Measurements from ENCODE around the gene RIMOC1.

Gene RIMOC1, protein sequence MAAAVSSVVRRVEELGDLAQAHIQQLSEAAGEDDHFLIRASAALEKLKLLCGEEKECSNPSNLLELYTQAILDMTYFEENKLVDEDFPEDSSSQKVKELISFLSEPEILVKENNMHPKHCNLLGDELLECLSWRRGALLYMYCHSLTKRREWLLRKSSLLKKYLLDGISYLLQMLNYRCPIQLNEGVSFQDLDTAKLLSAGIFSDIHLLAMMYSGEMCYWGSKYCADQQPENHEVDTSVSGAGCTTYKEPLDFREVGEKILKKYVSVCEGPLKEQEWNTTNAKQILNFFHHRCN

DNA sequence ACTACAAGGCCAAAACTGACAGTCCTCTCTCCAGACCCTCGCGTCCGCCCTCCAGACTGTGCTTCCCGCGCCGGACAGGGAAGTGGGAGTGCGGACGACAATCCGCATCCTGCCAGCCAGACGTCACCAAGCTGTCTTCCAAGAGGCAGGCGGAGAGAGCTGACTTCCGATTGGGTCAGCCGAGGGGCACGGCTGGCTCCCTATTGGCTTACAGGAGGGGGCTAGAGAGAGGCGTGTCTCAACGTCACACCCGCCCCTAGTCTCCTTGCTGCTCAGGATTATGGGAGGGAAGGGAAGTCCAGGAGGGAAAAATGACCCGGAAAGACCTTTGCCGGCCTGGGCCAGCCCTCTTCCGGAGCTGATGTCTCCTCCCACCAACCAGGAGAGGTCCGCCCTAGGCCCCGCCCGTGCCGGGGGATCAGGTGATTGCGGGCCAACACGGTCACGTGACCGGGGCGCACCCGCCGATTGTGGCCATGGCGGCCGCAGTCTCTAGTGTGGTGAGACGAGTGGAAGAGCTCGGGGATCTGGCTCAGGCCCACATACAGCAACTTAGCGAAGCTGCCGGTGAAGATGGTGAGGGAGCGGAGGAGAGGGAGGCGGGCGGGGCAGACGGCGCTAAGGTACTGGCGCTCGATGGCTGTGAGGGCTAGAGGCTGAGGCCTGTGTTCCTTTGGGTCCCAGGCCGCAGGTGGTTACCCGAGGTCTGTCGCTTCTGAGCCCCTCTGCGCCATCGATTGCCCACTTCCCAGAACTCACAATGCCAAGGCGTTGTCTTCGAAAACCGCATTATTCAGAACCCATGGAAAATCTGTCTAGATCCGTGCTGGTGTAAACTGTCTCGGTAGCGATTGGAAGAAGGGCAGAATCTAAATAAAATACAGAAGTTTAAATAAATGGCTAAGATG, at the start of gene RIMOC1:
RIMOC1 (plus strand) TSS at position 453 of the 908 bp plus-strand sequence; CDS start at position 477, 24 bp downstream.
- Histone ChIP-seq H3K27me3 (ENCODE audit: control insufficient read depth in 5 of 5, insufficient read depth in 4 of 5, low read length in 5 of 5) (no peaks in the 10 kb centered on the region), H3K4me3 (ENCODE audit: low read depth in 1 of 5, low read length in 5 of 5) (peak within 1 kb of the TSS; percentile 84 to 96 (median 91)), H3K27ac (ENCODE audit: low read depth, low read length) (peak within 1 kb of the TSS; percentile 94)

GRCh38 chr5:41856644-41857491, 47.3 kb upstream of the RIMOC1 start:
- Histone ChIP-seq H3K36me3 (ENCODE audit: control insufficient read depth in 5 of 5, insufficient read depth in 5 of 5, low read length in 5 of 5) (peaks cover 18 to 63% (median 35%) of the 10 kb centered on the region in 5 donors), H3K27me3 (ENCODE audit: control insufficient read depth in 5 of 5, insufficient read depth in 4 of 5, low read length in 5 of 5) (no peaks in the 10 kb centered on the region), H3K4me1 (ENCODE audit: control insufficient read depth in 5 of 5, insufficient read depth in 5 of 5, low read length in 5 of 5) (no peaks in the 10 kb centered on the region), H3K27ac (ENCODE audit: low read depth, low read length) (no peak overlapping the region), H3K4me3 (ENCODE audit: low read depth in 1 of 5, low read length in 5 of 5) (no peak overlapping the region), H3K9me3 (ENCODE audit: control insufficient read depth in 5 of 5, low read length in 5 of 5) (no peaks in the 10 kb centered on the region), H3K9ac (ENCODE audit: low read length in 5 of 5) (peak overlapping the region in 1 of 5 donors; percentile 35)

More for the DNA sequence above, at the start of gene RIMOC1:
- no peaks in the 10 kb centered on the region for H3K9me3 ChIP-seq (ENCODE audit: control insufficient read depth in 5 of 5, low read length in 5 of 5)
- peaks cover 10 to 24% (median 17%) of the 10 kb centered on the region in 5 donors for H3K36me3 ChIP-seq (ENCODE audit: control insufficient read depth in 5 of 5, insufficient read depth in 5 of 5, low read length in 5 of 5)
- H3K4me1 ChIP-seq (ENCODE audit: control insufficient read depth in 5 of 5, insufficient read depth in 5 of 5, low read length in 5 of 5): peaks cover 0 to 26% (median 20%) of the 10 kb centered on the region in 5 donors
- peak within 1 kb of the TSS; percentile 87 to 98 (median 94) for H3K9ac ChIP-seq (ENCODE audit: low read length in 5 of 5)

GRCh38 chr5:41857989-41858388, 46.2 kb upstream of the RIMOC1 start:
- H3K9ac ChIP-seq (ENCODE audit: low read length in 5 of 5): no peak overlapping the region
- no peak overlapping the region for H3K27ac ChIP-seq (ENCODE audit: low read depth, low read length)

GRCh38 chr5:41858890-41859289, 45.3 kb upstream of the RIMOC1 start:
- H3K9me3 ChIP-seq (ENCODE audit: control insufficient read depth in 5 of 5, low read length in 5 of 5): no peaks in the 10 kb centered on the region
- peaks cover 10 to 46% (median 25%) of the 10 kb centered on the region in 5 donors for H3K36me3 ChIP-seq (ENCODE audit: control insufficient read depth in 5 of 5, insufficient read depth in 5 of 5, low read length in 5 of 5)
- H3K4me1 ChIP-seq (ENCODE audit: control insufficient read depth in 5 of 5, insufficient read depth in 5 of 5, low read length in 5 of 5): peaks cover 0 to 3% (median 0%) of the 10 kb centered on the region in 5 donors
- no peak overlapping the region for H3K4me3 ChIP-seq (ENCODE audit: low read depth in 1 of 5, low read length in 5 of 5)
- H3K27ac ChIP-seq (ENCODE audit: low read depth, low read length): no peak overlapping the region
- H3K27me3 ChIP-seq (ENCODE audit: control insufficient read depth in 5 of 5, insufficient read depth in 4 of 5, low read length in 5 of 5): no peaks in the 10 kb centered on the region
- H3K9ac ChIP-seq (ENCODE audit: low read length in 5 of 5): peak overlapping the region in 1 of 5 donors; percentile 29

More at GRCh38 chr5:41857989-41858388, 46.2 kb upstream of the RIMOC1 start:
- H3K27me3 ChIP-seq (ENCODE audit: control insufficient read depth in 5 of 5, insufficient read depth in 4 of 5, low read length in 5 of 5): no peaks in the 10 kb centered on the region
- H3K4me1 ChIP-seq (ENCODE audit: control insufficient read depth in 5 of 5, insufficient read depth in 5 of 5, low read length in 5 of 5): no peaks in the 10 kb centered on the region
- H3K4me3 ChIP-seq (ENCODE audit: low read depth in 1 of 5, low read length in 5 of 5): no peak overlapping the region
- H3K9me3 ChIP-seq (ENCODE audit: control insufficient read depth in 5 of 5, low read length in 5 of 5): no peaks in the 10 kb centered on the region
- peaks cover 10 to 54% (median 27%) of the 10 kb centered on the region in 5 donors for H3K36me3 ChIP-seq (ENCODE audit: control insufficient read depth in 5 of 5, insufficient read depth in 5 of 5, low read length in 5 of 5)

DNA sequence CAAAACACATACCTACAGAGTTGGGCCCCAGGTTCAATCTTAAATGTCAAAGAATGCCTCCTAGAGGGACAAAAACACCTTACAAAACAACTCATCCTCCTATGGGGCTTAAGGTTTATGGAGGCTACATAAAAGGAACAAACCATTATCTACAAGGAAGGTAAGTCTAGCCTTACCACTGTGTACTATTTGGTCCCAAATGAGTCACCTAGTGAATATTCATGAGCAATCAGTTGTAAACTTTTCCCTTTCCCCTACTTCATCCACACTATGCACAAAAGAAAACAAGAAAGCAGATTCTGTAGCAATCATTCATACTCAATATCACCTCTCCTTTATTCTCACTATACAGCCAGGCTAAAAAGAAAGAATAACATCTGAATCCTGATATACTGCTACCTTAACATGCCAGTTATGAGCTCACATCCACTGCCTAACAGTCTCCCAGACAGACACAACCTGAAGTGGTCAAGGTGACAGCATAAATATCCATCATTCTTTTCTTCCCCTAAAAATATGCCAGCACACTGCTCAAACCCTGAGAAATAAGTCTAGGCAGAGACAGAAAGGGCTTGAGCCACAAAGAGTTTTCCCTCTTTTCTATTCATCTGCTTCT, 40.2 kb upstream of the RIMOC1 start:
- Histone ChIP-seq H3K4me1 (ENCODE audit: control insufficient read depth in 5 of 5, insufficient read depth in 5 of 5, low read length in 5 of 5) (peaks cover 0 to 10% (median 5%) of the 10 kb centered on the region in 5 donors), H3K4me3 (ENCODE audit: low read depth in 1 of 5, low read length in 5 of 5) (no peak overlapping the region), H3K27me3 (ENCODE audit: control insufficient read depth in 5 of 5, insufficient read depth in 4 of 5, low read length in 5 of 5) (no peaks in the 10 kb centered on the region), H3K9ac (ENCODE audit: low read length in 5 of 5) (no peak overlapping the region), H3K9me3 (ENCODE audit: control insufficient read depth in 5 of 5, low read length in 5 of 5) (no peaks in the 10 kb centered on the region), H3K36me3 (ENCODE audit: control insufficient read depth in 5 of 5, insufficient read depth in 5 of 5, low read length in 5 of 5) (peaks cover 5 to 24% (median 13%) of the 10 kb centered on the region in 5 donors), H3K27ac (ENCODE audit: low read depth, low read length) (no peak overlapping the region)

DNA sequence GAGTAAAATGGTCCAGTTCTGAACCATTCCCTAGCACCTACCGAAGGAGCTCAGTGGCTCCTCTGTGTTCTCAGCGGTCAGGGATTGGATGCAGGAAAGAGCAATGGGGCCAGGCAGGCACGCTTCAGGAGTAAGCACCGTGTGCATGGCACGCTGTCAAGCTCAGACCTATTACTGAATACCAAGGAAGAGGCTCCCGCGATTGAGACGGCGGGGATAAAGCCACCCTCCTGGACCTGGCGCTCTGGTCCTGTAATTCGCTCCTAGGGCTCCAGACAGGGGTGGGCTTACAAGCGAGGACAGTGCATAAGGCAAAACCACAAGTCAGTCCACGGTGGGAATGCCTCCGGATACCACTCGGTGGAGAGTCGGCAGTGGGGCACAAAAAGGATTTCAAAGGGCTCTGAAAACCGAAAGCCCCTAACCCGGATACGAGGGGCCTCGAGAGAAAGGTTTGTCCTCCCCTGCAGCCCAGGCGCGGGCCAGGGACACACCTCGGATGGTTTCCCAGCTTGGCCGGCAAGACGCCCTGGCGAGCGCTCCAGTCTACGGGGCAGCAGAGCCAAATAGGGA, 34.9 kb upstream of the RIMOC1 start:
- Histone ChIP-seq H3K9ac (ENCODE audit: low read length in 5 of 5) (peak overlapping the region in 4 of 5 donors; percentile 66 to 85 (median 76)), H3K4me1 (ENCODE audit: control insufficient read depth in 5 of 5, insufficient read depth in 5 of 5, low read length in 5 of 5) (peaks cover 5 to 38% (median 24%) of the 10 kb centered on the region in 5 donors), H3K9me3 (ENCODE audit: control insufficient read depth in 5 of 5, low read length in 5 of 5) (no peaks in the 10 kb centered on the region), H3K36me3 (ENCODE audit: control insufficient read depth in 5 of 5, insufficient read depth in 5 of 5, low read length in 5 of 5) (no peaks in the 10 kb centered on the region), H3K27me3 (ENCODE audit: control insufficient read depth in 5 of 5, insufficient read depth in 4 of 5, low read length in 5 of 5) (no peaks in the 10 kb centered on the region), H3K4me3 (ENCODE audit: low read depth in 1 of 5, low read length in 5 of 5) (peak overlapping the region; percentile 81 to 98 (median 95)), H3K27ac (ENCODE audit: low read depth, low read length) (peak overlapping the region; percentile 54)

GRCh38 chr5:41869724-41870626, 34.2 kb upstream of the RIMOC1 start, which contains the start of gene OXCT1:
Gene OXCT1, minus strand, starts transcription at chr5:41870425. Its CDS starts 67 bp downstream, at chr5:41870358.
- H3K27me3 ChIP-seq (ENCODE audit: control insufficient read depth in 5 of 5, insufficient read depth in 4 of 5, low read length in 5 of 5): no peaks in the 10 kb centered on the region
- peak within 1 kb of the TSS; percentile 81 to 98 (median 95) for H3K4me3 ChIP-seq (ENCODE audit: low read depth in 1 of 5, low read length in 5 of 5)
- H3K27ac ChIP-seq (ENCODE audit: low read depth, low read length): peak within 1 kb of the TSS; percentile 54
- H3K9me3 ChIP-seq (ENCODE audit: control insufficient read depth in 5 of 5, low read length in 5 of 5): no peaks in the 10 kb centered on the region
- H3K9ac ChIP-seq (ENCODE audit: low read length in 5 of 5): peak within 1 kb of the TSS; percentile 49 to 85 (median 76)
- H3K4me1 ChIP-seq (ENCODE audit: control insufficient read depth in 5 of 5, insufficient read depth in 5 of 5, low read length in 5 of 5): peaks cover 5 to 37% (median 24%) of the 10 kb centered on the region in 5 donors
- no peaks in the 10 kb centered on the region for H3K36me3 ChIP-seq (ENCODE audit: control insufficient read depth in 5 of 5, insufficient read depth in 5 of 5, low read length in 5 of 5)

GRCh38 chr5:41870627-41871048, 33.5 kb upstream of the RIMOC1 start:
- peak overlapping the region; percentile 58 to 98 (median 95) for H3K4me3 ChIP-seq (ENCODE audit: low read depth in 1 of 5, low read length in 5 of 5)
- no peaks in the 10 kb centered on the region for H3K9me3 ChIP-seq (ENCODE audit: control insufficient read depth in 5 of 5, low read length in 5 of 5)
- peak overlapping the region in 4 of 5 donors; percentile 65 to 85 (median 71) for H3K9ac ChIP-seq (ENCODE audit: low read length in 5 of 5)
- H3K27me3 ChIP-seq (ENCODE audit: control insufficient read depth in 5 of 5, insufficient read depth in 4 of 5, low read length in 5 of 5): no peaks in the 10 kb centered on the region
- peak overlapping the region; percentile 54 for H3K27ac ChIP-seq (ENCODE audit: low read depth, low read length)
- peaks cover 5 to 37% (median 24%) of the 10 kb centered on the region in 5 donors for H3K4me1 ChIP-seq (ENCODE audit: control insufficient read depth in 5 of 5, insufficient read depth in 5 of 5, low read length in 5 of 5)
- H3K36me3 ChIP-seq (ENCODE audit: control insufficient read depth in 5 of 5, insufficient read depth in 5 of 5, low read length in 5 of 5): no peaks in the 10 kb centered on the region

All from subcutaneous abdominal adipose tissue (tissue), 5 donors.